ENCODE measurements around the gene USP15. TPM values are rescaled to one million over a fixed set of nuclear protein-coding genes. Genes with fewer than 3 reads are reported as not detected.
"Not testable (repeated sequence)": the region's sequence is repeated elsewhere in the genome, so short reads cannot be mapped to it uniquely, and the experiment has no call there.

USP15 gene
- total RNA-seq, 1 donor from 2014 or later, result 137 TPM

- intact Hi-C loops (cut with micrococcal nuclease), result not testable (repeated sequence)
Observed at GRCh38 chr12:62365846-62366245, 105.6 kb downstream of the USP15 start.

- intact Hi-C loops (cut with micrococcal nuclease), result not testable (repeated sequence)
Observed at GRCh38 chr12:62368430-62369223, 108.4 kb downstream of the USP15 start.

DNA sequence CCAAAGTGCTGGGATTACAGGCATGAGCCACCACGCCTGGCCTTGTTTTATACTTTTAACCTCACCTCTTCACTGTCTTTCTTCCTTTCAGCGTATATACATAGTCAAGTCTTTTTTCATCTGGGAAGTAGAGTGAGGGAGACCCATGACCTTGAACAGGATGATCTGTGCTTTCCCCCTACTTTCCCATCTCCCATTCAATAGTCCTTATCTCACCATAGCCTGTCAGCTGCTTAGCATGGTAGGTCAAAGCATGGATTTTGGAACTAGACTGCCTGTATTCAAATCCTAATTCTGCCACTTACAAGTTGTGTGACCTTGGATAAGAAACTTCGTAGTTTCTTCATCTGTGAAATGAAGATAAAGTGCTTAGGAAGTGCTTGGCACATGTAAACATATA is 110.0 kb downstream of the USP15 start:
- intact Hi-C loops (cut with micrococcal nuclease), result no loop called here

- intact Hi-C loops (cut with micrococcal nuclease), result no loop called here
Observed at GRCh38 chr12:62371661-62372060, 111.5 kb downstream of the USP15 start.

DNA sequence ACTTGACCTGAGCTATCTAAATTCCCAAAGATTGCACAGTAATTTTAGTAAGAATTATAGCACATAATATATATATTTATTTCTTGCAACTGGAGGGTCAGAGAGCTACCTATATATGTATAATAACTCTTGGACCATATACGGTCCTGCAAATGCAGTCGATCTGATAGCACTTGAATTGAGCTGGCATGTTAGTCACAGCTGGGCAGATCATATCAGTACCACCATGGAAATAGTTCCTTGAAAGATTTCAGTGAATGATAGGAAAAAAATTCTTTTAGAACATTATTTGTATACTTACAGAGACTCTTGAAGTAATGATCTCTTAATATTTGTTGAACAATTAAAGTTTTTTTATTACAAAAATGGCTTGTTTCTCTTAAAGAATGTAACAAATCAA is 111.9 kb downstream of the USP15 start:
- intact Hi-C loops (cut with micrococcal nuclease), result no loop called here

- intact Hi-C loops (cut with micrococcal nuclease), result no loop called here
Observed at GRCh38 chr12:62372825-62373224, 112.6 kb downstream of the USP15 start.

DNA sequence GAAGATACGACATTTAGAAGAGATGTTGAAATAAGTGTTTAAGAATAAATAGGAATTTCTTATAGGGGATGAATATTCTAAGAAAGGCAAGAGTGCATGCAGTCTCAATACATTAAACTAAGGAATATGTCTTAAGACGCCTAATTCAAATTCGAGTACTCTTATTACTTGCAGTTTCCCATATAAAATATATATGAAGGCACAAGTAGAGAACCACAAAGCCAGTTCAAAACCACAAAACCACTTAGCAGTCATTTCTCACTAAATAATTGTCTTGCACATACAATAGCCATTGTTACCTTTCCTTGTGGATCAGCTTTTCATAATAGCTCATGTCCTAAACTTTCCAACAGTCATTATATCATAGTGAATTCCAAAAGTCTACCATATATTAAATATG is 115.4 kb downstream of the USP15 start:
- intact Hi-C loops (cut with micrococcal nuclease), result no loop called here

DNA sequence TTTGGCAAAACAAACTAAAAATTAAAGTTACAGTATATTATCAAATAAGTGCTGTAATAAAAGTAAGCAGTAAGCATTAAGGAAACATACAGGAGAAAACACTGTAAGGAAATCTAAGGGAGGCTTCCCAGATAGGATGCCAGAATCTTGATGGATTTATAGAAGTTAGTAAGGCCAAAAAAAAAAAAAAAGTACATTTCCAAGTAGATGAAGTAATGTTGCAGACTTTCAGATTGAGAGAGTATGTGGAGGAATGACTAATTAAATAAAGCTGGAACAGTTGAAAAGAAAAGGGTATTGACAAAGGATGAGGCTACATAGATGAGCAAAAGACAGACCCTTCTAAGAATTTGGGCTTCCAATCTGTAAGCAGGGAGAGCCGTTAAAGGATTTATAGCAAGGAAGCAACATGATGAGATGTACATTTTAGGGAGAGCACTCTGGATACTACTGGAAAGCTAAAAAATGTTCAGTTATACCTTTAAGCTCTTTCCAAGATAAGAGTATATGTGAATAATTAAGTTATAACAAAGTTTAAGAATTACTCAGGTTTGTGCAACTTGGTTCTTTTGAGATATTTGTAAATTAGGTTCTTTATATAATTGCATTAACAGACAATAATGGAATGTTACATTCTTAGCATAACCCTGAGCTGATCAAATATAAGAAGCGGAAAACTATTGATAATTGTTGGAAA is 119.0 kb downstream of the USP15 start:
- intact Hi-C loops (cut with micrococcal nuclease), result no loop called here

DNA sequence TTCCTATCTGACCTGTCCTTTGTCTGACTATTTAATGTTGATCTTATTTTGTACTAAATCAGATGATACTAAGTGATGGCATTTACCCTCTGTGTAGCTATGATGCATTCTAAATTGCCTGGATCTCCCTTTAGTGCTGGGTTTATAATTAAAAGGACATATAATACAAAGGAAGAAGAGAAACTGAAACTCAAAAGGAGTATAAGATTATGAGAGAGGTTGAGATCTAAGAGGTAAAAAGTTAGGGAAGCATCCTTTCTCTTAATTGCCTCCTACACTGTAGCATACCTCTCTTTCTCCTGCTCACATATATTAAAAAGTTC is 119.5 kb downstream of the USP15 start:
- intact Hi-C loops (cut with micrococcal nuclease), result no loop called here

GRCh38 chr12:62382526-62382925 is 122.3 kb downstream of the USP15 start:
- intact Hi-C loops (cut with micrococcal nuclease), result no loop called here

DNA sequence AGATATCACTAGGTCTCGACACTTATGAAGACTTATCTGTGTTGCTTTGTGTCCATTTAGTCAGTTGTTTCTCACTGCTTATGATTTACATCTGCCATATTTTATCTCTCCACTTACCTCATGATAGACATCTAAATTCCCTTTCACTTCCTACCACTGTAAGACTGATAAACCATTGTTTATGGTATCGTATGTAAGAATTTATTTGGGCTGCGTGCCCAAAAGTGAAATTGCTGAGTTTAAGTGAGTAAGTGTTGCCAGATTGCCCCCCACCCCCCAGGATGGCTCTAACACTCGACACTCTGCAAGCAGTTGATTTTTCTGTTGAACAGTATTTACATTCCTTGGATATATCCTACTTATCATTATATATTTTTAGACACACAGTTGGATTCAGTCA is 136.5 kb downstream of the USP15 start:
- intact Hi-C loops (cut with micrococcal nuclease), result no loop called here

GRCh38 chr12:62400135-62400534 is 139.9 kb downstream of the USP15 start:
- intact Hi-C loops (cut with micrococcal nuclease), result no loop called here

DNA sequence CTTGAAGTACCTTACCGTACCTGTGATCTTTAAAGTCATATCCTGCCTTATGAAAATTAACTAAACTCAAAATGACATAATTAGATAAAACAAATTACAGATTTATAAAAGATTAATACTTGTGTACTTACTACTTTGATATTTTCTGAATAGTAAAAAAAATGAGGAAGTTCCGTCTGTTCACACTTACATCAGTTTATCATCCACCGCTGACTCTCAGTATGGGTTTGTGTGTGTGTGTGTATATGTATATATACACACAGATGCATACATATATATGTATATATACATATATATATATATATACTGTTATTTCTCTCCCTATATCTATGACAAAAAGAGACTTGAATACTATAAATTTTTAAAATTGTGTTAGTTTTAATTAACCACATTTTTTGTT is 141.4 kb downstream of the USP15 start:
- intact Hi-C loops (cut with micrococcal nuclease), result no loop called here

DNA sequence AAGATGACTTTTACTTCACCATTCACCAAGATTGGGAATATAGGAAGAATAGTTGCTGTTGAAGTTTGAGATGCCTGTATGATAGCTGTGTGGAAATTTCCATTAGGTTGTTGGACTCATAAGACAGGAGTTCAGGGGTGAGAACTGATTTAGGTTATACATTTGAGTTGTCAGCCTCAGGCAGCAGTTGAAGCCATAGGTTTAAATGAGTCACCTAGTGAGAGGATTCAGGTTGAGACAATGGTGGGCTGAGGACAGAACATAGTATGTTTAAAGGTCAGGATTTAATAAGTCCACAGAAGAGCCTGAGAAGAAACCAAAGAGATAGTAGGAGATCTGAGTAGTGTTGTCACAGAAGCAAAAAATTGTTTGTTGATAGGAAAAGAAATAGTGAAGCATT is 142.8 kb downstream of the USP15 start:
- intact Hi-C loops (cut with micrococcal nuclease), result no loop called here

DNA sequence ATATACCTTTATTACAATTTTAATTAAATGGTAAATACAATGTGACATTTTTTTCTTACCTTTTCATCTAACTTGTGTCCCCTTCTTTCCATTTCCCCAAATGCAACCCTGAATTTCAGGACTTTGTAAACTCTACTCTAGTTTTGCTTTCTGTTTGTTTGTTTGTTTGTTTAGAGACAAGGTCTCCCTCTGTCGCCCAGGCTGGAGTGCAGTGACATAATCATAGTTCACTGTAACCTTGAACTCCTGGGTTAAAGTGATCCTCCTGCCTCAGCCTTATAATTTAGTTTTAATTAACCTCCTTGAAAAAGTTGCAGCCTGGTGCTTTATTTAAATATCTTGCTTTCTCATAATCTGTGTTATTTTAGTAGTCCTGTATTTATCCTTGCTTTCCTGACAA is 147.4 kb downstream of the USP15 start:
- intact Hi-C loops (cut with micrococcal nuclease), result no loop called here

- intact Hi-C loops (cut with micrococcal nuclease), result no loop called here
Observed at GRCh38 chr12:62409068-62409467, 148.9 kb downstream of the USP15 start.

DNA sequence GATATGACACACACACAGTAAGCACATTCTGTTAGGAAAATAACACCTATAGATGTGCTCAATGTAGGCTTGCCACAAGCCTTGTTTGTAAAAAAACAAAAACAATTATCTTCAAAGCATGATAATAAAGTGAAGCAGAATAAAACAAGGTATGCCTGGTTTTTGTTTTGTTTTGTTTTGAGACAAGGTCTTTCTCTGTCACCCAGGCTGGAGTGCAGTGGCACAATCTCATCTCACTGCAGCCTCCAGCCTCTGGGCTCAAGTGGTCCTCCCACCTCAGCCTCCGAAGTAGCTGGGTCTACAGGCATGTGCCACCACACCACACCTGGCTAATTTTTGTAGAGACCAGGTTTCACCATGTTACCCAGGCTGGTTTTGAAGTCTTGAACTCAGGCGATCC is 154.0 kb downstream of the USP15 start:
- intact Hi-C loops (cut with micrococcal nuclease), result no loop called here

GRCh38 chr12:62426089-62426488 is 165.9 kb downstream of the USP15 start:
- intact Hi-C loops (cut with micrococcal nuclease), result no loop called here

DNA sequence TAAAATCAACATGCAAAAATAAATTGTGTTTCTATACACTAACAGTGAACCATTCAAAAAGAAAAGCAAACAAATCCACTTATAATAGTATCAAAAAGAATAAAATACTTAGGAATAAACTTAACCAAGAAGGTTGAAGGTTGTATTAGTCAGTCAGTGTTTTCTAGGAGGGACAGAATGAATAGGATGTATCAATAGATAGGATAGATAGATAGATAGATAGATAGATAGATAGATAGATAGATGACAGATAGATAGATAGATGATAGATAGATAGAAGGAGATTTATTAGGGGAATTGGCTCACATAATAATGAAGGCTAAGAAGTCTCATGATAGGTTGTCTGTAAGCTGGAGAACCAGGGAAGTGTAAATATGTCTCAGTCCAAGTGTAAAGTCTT is 169.3 kb downstream of the USP15 start:
- intact Hi-C loops (cut with micrococcal nuclease), result no loop called here

DNA sequence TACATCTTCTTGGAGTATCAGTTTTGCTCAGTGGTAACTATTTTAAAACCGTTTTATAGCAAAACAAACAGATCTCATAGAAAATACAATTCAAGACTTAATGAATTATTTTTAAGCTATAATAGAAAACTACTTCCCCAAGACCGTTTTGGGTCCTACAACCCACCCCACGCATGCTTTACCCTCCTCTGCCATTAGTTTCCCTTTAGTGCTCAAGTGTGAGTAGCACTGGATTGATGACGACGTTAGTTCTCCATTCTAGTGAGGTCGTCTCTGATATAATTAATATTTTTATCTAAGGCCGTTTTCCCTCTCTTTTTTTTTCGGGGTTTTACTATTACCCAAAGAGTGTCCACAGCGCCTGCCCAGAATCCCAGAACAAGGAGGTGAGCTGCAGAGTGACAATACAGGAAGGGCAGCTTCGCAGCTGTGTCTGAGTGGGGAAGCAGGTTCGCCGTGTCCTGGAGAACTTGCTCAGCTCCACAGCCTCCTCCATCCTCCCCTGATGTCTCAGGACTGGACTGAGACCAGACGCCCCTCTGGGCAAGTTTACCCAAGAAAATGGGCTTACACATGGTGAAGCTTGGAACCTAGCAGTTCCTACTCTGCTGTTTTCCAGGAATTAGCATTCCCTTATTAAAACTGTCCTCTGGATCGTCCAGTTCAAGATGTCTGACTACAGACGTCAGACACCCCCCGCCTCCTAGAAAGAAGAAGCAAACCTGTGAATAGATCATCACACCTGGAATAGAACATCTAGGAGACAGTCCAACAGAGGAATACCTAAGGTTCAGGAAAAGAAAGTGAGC is 174.5 kb downstream of the USP15 start:
- intact Hi-C loops (cut with micrococcal nuclease), result loop anchor here (5.0 to 10.0 kb wide), 2 partner anchors 148 to 170 kb away; no protein-coding TSS in a partner anchor

- intact Hi-C loops (cut with micrococcal nuclease), result loop anchor here (5.0 to 10.0 kb wide), 2 partner anchors 147 to 169 kb away; no protein-coding TSS in a partner anchor
Observed at GRCh38 chr12:62435303-62436163, 175.3 kb downstream of the USP15 start.
